Endothelial cell of umbilical vein (primary cell): ENCODE measurements around the gene EDN2. TPM values are rescaled to one million over a fixed set of nuclear protein-coding genes. Genes with fewer than 3 reads are reported as not detected.

Experiments used
- BruUV-seq: library from RNA; stranded (reverse); fragments of 400-500 nt; replicated peaks from 2 replicates; lab custom pipeline; 2021; lab: Mats Ljungman, UMichigan
- CTCF ChIA-PET: fragments of 300-600, 350-600 bp; sonication (Branson Sonifier 250); formaldehyde crosslinking; loops from one replicate; lab custom pipeline; 2021; ENCODE audit warnings: antibody characterized with exemption, inconsistent platforms; lab: Charles Lee
- POLR2A ChIA-PET: fragments of 300-600, 350-600 bp; sonication (Branson Sonifier 250); formaldehyde crosslinking; loops from one replicate; lab custom pipeline; 2021; ENCODE audit warnings: antibody characterized with exemption, inconsistent platforms; lab: Charles Lee
- DNase-seq: peaks from one replicate; pipeline ENCODE4 v3.0.0-alpha.2; 2011; ENCODE audit warnings: low read depth, low spot score
- FAIRE-seq: peaks from 2 replicates; lab custom pipeline; 2011; peaks lifted over from hg19 to GRCh38; lab: Jason Lieb, UNC
- H2AFZ ChIP-seq: 2 replicates; pipeline ENCODE4 v1.6.0; 2012; ENCODE audit warnings: low read depth, low read length, control low read depth, inconsistent platforms
- H3K27ac ChIP-seq: 2 replicates; pipeline ENCODE4 v1.5.1; 2011; ENCODE audit warnings: low read depth, mild to moderate bottlenecking, control low read depth, low read length, moderate library complexity; ENCODE audit not compliant: insufficient read depth
- H3K27me3 ChIP-seq, 2 experiments: 2 replicates each; pipeline versions ENCODE4 v1.6.0 to v1.6.1; 2011; ENCODE audit warnings: low read length in 2 of 2, mixed read lengths in 1 of 2; ENCODE audit not compliant: control insufficient read depth in 2 of 2, insufficient read depth in 2 of 2
- H3K36me3 ChIP-seq, 2 experiments: 2 replicates in 1 of 2; 3 replicates in 1 of 2; pipeline ENCODE4 v1.5.1; 2011; ENCODE audit warnings: low read length in 2 of 2, mild to moderate bottlenecking in 1 of 2, moderate library complexity in 1 of 2; ENCODE audit not compliant: control insufficient read depth in 2 of 2, insufficient read depth in 2 of 2; ENCODE audit errors: extremely low read depth in 1 of 2
- H3K4me1 ChIP-seq: 3 replicates; pipeline ENCODE4 v1.5.1; 2011; ENCODE audit warnings: mild to moderate bottlenecking, low read length; ENCODE audit not compliant: control insufficient read depth, insufficient read depth; ENCODE audit errors: extremely low read depth
- H3K4me2 ChIP-seq: 2 replicates; pipeline ENCODE4 v1.6.1; 2011; ENCODE audit warnings: low read length, control low read depth, mixed read lengths; ENCODE audit not compliant: insufficient read depth
- H3K4me3 ChIP-seq, 3 experiments: fragments of 200-600 bp in 1 of 3; sonication (generic), shearing (Covaris generic) in 1 of 3; replicated peaks in 1 of 3; 2 replicates each; pipeline ENCODE4 v1.5.1; 2011 to 2016; ENCODE audit warnings: control low read depth in 3 of 3, low read length in 3 of 3, mild to moderate bottlenecking in 2 of 3, inconsistent platforms in 1 of 3, low read depth in 1 of 3, moderate library complexity in 1 of 3; ENCODE audit not compliant: insufficient read depth in 1 of 3
- H3K79me2 ChIP-seq: 2 replicates; pipeline ENCODE4 v1.6.0; 2012; ENCODE audit warnings: low read length, inconsistent platforms; ENCODE audit not compliant: control insufficient read depth, insufficient read depth
- H3K9ac ChIP-seq: replicated peaks from 2 replicates; pipeline ENCODE3; 2011; ENCODE audit warnings: low read length, control low read depth; ENCODE audit not compliant: insufficient read depth; ENCODE audit errors: extremely low read depth
- H3K9me1 ChIP-seq: replicated peaks from 3 replicates; pipeline ENCODE4 v1.6.0; 2011; ENCODE audit warnings: mild to moderate bottlenecking, low read length; ENCODE audit not compliant: control insufficient read depth, insufficient read depth; ENCODE audit errors: extremely low read depth
- H3K9me3 ChIP-seq: replicated peaks from 2 replicates; pipeline ENCODE4 v1.5.1; 2012; ENCODE audit warnings: low read length, inconsistent platforms; ENCODE audit not compliant: control insufficient read depth, insufficient read depth
- H4K20me1 ChIP-seq: replicated peaks from 2 replicates; pipeline ENCODE3; 2011; ENCODE audit warnings: mild to moderate bottlenecking, low read length; ENCODE audit not compliant: control insufficient read depth, insufficient read depth; ENCODE audit errors: extremely low read depth
- EZH2 ChIP-seq: IDR thresholded peaks from 2 replicates; pipeline ENCODE4 v1.6.1; 2012; ENCODE audit warnings: borderline replicate concordance, low read depth, mild to moderate bottlenecking, moderate library complexity, low read length, inconsistent platforms; ENCODE audit not compliant: severe bottlenecking
- FOS ChIP-seq: IDR thresholded peaks from 2 replicates; pipeline ENCODE4 v1.6.1; 2011; ENCODE audit warnings: mild to moderate bottlenecking, low read length, moderate library complexity, borderline replicate concordance; ENCODE audit not compliant: insufficient read depth
- GATA2 ChIP-seq: IDR thresholded peaks from 2 replicates; pipeline ENCODE4 v1.7.0; 2011; ENCODE audit warnings: low read depth, mild to moderate bottlenecking, moderate library complexity, mixed read lengths, low read length; ENCODE audit not compliant: insufficient read length, insufficient read depth
- JUN ChIP-seq: IDR thresholded peaks from 2 replicates; pipeline ENCODE4 v1.6.1; 2011; ENCODE audit warnings: borderline replicate concordance, low read depth; ENCODE audit not compliant: insufficient read length, insufficient read depth
- MYC ChIP-seq: IDR thresholded peaks from one replicate; pipeline ENCODE4 v1.6.1; 2011; ENCODE audit warnings: mild to moderate bottlenecking, low read depth, low read length
- POLR2A ChIP-seq: IDR thresholded peaks from 2 replicates; pipeline ENCODE4 v1.6.1; 2012; ENCODE audit warnings: low read depth, mild to moderate bottlenecking, control low read depth, low read length
- POLR2AphosphoS5 ChIP-seq: IDR thresholded peaks from 2 replicates; pipeline ENCODE4 v1.6.1; 2012; ENCODE audit warnings: low read depth, mild to moderate bottlenecking, control low read depth, low read length, moderate library complexity; ENCODE audit not compliant: insufficient read depth
- dilution Hi-C: fragments of 300-500 bp; cut with MboI; formaldehyde crosslinking; loops from one replicate; pipeline ENCODE4 v1.15.0; 2019; ENCODE audit warnings: low sequenced_read_pairs; ENCODE audit not compliant: extremely low pct_ligation_motif_present
- intact Hi-C: fragments of 100-400 bp; cut with micrococcal nuclease; formaldehyde crosslinking; loops from one replicate; pipeline ENCODE4 v1.10.0; 2022
- polyA plus RNA-seq, 4 experiments: library from polyadenylated mRNA; depleted of rRNA in 3 of 4; stranded (reverse) in 3 of 4; unstranded in 1 of 4; fragments of >200 nt; gene quantifications; 2 replicates each; pipeline versions ENCODE4 v1.2.1 to v1.2.3, GENCODE V29; 2011 to 2012; ENCODE audit warnings: missing spikeins in 1 of 4
- total RNA-seq: library from RNA; stranded (reverse); gene quantifications from 2 replicates; pipeline ENCODE4 v1.2.3, GENCODE V29; 2021
- TF ChIP-seq, protein P1 (sequence below): IDR thresholded peaks from 2 replicates; pipeline ENCODE4 v1.6.1; 2011; ENCODE audit not compliant: insufficient read depth, insufficient read length
- TF ChIP-seq, protein P2 (sequence below), 2 donors: IDR thresholded peaks; 1 replicate in 1 of 2; 2 replicates in 1 of 2; pipeline ENCODE4 v1.5.1; 2011; ENCODE audit warnings: low read length in 2 of 2, mild to moderate bottlenecking in 2 of 2, moderate library complexity in 2 of 2, control low read depth in 1 of 2, inconsistent platforms in 1 of 2, low read depth in 1 of 2; ENCODE audit not compliant: insufficient read depth in 1 of 2; ENCODE audit errors: extremely low read depth in 1 of 2

Gene EDN2
- total and polyA plus RNA-seq, 2 donors (not counting 3 experiments of a cell fraction or from before 2014, with no cell fraction given), result not detected

DNA sequence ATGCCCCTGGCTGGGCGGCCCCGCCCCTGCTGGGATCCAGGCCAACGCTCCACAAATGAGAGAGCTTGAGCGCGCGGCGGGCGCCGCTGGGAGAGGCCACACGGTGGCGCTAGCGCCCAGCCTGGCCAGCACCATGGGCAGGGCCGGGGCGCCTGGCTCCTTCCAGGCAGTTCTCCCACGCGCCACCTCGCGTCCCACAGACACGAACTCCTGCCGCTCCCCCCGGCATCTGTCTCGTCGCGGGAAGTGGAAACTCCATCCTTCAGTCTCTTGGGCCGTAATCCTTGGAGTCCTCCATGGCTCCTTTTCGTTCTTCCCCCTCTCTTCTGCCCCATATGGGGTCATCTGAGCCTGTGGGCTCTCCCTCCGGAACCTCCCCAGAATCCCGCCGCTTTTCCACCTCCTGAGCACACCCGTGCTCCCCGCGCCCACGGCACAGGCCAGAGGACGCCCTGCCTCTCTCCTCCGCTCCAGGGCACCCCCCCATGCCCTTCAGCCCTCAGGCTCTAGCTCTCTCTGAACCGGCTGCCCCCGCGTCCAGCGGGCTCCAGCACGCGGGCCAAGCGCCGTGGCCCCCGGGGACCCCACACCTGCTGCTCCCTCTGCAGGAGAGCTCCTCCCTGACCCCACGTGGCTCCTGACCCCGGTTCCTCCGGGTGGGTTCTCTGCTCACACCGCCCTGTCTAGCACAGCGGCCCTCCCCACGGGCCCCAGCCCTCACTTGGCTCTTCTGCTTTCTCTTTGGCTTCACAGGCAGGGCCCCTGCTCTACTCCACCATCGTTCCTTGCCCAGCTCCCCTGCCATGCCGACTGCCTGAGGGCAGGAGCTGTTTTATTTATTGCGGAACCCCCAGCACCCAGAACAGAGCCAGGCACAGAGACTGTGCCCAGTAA lies 31.9 kb upstream of the EDN2 start:
- dilution Hi-C loops, result no loop called here
- no TSS peak for BruUV-seq
- intact Hi-C loops, result loop anchor here (1.0 to 2.0 kb wide), 5 partner anchors 20 to 279 kb away; no protein-coding TSS in a partner anchor

More for the DNA sequence above, 31.9 kb upstream of the EDN2 start:
- Histone ChIP-seq H3K9me1 (no peaks in the 10 kb centered on the region), H3K4me1 (peaks cover 4% of the 10 kb centered on the region), H3K36me3 (no peaks in the 10 kb centered on the region), H3K9ac (peak overlapping the region; percentile 34), H3K9me3 (no peaks in the 10 kb centered on the region), H3K27ac (no peak overlapping the region), H3K27me3 (no peaks in the 10 kb centered on the region), H3K79me2 (no peaks in the 10 kb centered on the region), H4K20me1 (no peaks in the 10 kb centered on the region), H3K4me2 (peak overlapping the region; percentile 76), H3K4me3 (peak overlapping the region in 2 of 3 experiments; percentile 13 to 14), H2AFZ (peak overlapping the region; percentile 96)
- POLR2A ChIA-PET, result interaction anchor here (1.3 kb wide), 1 partner anchor 20 kb away, joined by 3 read pairs; no protein-coding TSS in a partner anchor
- TF ChIP-seq FOS (no peak), JUN (no peak), MYC (no peak), POLR2AphosphoS5 (peak; percentile 53), POLR2A (no peak), EZH2 (no peak), GATA2 (no peak)
- TF ChIP-seq, protein P1, sequence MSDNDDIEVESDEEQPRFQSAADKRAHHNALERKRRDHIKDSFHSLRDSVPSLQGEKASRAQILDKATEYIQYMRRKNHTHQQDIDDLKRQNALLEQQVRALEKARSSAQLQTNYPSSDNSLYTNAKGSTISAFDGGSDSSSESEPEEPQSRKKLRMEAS, result peak; percentile 14
- TF ChIP-seq, protein P2, sequence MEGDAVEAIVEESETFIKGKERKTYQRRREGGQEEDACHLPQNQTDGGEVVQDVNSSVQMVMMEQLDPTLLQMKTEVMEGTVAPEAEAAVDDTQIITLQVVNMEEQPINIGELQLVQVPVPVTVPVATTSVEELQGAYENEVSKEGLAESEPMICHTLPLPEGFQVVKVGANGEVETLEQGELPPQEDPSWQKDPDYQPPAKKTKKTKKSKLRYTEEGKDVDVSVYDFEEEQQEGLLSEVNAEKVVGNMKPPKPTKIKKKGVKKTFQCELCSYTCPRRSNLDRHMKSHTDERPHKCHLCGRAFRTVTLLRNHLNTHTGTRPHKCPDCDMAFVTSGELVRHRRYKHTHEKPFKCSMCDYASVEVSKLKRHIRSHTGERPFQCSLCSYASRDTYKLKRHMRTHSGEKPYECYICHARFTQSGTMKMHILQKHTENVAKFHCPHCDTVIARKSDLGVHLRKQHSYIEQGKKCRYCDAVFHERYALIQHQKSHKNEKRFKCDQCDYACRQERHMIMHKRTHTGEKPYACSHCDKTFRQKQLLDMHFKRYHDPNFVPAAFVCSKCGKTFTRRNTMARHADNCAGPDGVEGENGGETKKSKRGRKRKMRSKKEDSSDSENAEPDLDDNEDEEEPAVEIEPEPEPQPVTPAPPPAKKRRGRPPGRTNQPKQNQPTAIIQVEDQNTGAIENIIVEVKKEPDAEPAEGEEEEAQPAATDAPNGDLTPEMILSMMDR (IDR thresholded peaks at IDR 0.05; ENCODE audit: extremely low read depth in 1 of 2, insufficient read depth in 1 of 2, low read depth in 1 of 2, low read length in 2 of 2), result peak; percentile 94 to 99
- CTCF ChIA-PET, result interaction anchor here (0.6 to 3.3 kb wide), 42 partner anchors 8 to 697 kb away, joined by 3 to 33 read pairs (median 4); no protein-coding TSS in a partner anchor
- FAIRE-seq (peak; percentile 90), DNase-seq (peak; percentile 91)
